GM21515 (cell line): ENCODE measurements around the gene CPB2.

Source experiments
- ATAC-seq: cut with Tn5 transposase; IDR thresholded peaks from one replicate; pipeline ENCODE4 v1.9.1; 2021; ENCODE audit not compliant: unreplicated experiment

CPB2 gene, protein sequence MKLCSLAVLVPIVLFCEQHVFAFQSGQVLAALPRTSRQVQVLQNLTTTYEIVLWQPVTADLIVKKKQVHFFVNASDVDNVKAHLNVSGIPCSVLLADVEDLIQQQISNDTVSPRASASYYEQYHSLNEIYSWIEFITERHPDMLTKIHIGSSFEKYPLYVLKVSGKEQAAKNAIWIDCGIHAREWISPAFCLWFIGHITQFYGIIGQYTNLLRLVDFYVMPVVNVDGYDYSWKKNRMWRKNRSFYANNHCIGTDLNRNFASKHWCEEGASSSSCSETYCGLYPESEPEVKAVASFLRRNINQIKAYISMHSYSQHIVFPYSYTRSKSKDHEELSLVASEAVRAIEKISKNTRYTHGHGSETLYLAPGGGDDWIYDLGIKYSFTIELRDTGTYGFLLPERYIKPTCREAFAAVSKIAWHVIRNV

DNA sequence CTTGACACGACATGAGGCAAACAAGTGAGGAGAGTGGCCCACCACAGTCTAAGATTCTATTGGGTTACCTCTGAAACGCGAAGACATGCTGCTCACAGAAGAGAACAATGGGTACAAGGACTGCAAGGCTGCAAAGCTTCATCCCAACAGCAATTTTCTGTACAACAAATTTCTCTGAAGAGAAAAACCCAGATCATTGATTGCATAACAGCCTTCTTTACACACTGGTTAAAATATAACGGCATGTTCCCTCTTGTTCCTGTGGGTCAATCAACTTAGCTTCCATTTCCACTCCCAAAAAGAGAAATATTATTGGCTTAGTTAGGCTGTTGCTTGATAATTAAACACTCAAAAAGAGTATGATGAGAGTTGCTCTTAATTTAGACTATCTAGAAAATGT is at the start of gene CPB2:
Gene CPB2, minus strand, starts transcription at position 166 of the 400 bp plus-strand sequence. Its CDS starts 24 bp downstream, at position 142.
- ATAC-seq, result no peak

DNA sequence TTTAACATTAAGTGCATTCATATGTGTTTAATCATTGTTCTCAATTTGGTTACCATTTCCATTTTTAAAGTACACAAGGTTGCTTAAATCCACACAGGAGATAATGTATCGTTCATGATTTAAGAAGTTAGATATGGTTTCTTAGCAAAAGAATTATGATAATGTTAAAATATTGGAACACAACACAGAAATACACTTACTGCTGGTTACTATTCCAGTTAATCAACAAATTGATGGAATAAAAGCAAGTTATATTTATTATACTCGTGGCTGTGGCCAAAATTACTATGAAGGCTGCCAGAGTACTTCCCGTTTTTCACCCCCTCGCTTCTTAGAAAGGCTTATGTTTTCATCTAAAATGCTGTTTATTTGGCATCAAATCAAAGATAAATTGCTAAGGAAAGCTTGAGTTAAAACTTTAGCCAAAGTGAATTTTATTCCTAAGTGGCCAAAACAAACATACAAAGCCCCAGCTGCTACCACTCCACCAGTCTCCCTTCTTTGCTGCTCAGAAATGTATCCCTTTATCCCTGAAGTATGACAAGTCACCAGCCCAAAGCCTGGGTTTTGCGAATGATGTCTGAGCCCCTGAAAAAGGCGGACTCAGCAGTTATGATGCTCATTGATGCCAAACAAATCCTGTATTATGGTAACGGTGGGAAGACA is 49.4 kb upstream of the CPB2 start:
- ATAC-seq, result no peak

DNA sequence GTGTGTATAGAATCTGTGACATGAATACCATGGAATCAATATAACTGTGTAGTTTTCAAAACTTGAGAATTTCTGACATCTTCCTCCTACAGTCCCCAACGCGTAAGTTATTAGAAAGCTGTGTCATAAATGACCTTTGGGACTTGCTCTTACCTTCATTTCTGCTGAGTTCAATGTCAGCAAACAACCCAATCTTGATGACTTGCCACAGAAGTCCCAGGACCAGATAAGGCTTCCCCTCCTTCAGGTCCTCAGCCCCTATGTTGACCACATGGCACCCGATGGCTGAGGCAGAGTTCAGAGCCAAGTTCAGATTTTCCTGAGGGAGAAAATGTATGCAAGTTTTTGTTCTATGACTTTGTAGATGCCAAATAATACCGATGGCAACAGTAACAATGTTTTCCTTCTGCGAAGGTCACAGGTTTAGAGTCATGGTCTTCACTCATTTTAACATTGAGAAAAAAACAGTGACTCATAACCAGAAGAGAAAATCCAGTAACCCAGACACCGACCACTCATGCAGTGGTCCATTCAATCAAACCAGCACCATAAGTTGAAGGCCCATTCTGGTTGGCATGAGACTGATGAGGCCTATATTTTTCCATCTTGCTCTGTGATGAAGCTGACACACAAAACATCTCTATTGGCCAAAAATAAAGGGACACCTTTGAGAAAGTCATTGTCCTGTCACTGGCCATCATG is 47.9 kb upstream of the CPB2 start:
- ATAC-seq, result no peak

DNA sequence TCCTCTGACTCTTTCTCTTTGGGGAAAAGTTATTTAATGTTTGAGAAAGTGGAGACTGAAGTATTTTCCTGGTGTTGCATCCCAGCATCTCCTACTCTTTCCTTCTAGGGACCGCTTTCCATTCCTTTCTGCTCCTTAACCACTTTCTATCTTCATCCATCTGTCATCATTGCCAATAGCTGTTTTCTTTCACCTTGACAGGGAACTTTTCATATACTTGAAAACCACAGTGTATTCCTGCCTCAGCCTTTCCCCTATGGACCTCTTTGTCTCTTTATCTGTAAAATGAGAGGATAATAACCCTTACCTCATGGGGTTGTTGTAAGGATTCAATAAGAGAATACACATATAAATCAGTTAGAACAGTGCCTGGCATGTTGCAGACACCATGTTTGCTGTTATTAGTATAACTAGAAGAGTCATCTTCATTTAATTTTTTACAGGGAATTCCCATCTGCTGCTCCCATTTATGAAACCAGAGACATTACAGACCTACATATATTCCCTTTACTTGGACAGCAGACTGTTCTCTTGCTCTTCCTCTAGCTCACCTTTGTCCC is 45.4 kb upstream of the CPB2 start:
- no peak for ATAC-seq

DNA sequence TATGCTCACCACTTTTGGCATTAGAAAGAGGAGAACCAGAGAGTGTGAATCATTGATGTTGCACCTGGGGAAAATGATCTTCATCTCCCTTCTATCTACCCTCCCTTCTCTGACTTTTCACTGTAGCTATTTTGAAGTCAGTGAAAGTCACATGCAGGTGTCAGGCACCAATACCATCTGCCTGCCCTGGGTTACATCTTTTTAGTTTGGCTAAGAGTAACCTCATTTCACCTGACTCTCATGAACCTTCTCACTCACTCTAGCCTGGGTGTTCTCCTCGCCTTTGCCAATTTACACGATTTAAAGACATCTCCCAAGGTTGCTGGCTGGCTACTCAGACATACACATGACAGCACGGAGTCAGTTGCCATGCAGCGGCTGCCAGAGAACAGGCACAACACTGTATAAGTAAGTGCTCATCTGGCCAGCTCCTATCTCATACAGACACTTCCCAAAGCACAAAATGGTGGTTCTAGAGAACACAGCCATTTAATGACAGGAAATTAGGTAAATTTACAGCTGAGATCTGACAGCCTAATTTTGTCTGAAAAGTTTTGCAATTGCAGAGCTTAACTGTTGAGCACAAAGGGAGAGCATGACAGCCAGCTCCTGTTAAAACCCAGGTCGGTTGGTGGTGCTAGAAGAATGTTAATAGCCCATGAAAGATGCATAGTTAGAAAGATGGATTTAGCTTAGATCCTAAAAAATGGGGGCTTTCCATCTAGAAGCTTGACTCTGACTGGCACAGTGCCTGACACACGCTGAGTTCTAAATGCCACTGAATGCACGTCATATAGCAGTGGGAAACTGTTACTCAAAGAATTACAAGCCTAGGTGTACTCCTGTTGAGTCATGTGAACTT is 44.7 kb upstream of the CPB2 start:
- no peak for ATAC-seq

DNA sequence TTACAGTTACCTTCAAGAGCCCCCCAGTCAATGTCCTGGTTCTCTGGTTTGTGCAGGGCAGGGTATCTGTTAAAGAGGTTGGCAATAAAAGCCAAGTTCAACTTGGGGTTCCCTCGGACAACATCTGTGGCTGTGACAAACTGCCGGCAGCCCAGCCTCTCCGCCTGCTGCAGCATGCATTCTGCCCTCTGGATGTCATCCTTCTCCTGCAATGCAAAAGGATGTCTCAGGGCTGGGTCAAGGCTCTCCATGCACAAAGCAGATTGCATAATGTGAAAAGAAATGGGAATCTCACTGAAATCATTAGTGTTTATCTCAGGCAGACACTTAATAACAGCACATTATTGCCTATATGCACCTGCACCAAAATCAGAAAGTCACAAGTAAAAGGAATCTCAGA is 42.1 kb upstream of the CPB2 start:
- ATAC-seq, result no peak

DNA sequence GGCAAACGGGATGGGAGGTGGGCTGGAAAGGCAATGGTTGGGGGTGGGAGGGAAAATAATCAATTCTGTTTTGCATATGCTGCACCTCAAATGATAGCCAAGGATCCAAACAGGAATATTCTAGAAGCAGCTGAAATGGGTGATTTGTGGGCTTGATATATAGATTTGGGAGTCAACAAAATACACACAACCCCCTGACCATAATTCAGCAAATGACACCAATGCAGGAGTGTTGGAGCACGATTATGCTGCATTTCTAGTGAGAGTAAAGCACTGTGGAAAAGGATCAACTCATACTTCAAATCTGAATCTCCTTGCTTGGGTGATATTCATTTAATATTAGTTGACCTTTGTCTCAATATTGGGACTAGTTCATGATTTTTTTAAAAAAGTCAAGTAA is 41.1 kb upstream of the CPB2 start:
- ATAC-seq, result no peak

DNA sequence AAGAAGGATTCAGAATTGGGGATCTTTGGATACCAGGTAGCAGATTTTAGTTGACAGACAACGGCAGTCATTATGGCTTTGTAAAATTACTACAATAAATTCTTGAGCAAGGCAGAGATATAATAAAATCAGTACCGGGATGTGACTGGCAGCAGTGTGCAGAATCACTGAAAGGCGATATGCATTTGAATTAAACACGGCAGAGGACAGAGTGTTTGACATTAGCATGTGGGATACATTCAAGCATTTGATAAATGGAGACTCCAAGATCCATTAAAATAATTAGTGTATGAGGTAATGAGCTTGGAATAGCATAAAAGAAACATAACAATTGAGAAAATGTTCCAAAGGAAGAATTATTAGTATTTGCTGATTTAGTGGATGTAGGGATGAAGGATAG is 40.3 kb upstream of the CPB2 start:
- no peak for ATAC-seq

DNA sequence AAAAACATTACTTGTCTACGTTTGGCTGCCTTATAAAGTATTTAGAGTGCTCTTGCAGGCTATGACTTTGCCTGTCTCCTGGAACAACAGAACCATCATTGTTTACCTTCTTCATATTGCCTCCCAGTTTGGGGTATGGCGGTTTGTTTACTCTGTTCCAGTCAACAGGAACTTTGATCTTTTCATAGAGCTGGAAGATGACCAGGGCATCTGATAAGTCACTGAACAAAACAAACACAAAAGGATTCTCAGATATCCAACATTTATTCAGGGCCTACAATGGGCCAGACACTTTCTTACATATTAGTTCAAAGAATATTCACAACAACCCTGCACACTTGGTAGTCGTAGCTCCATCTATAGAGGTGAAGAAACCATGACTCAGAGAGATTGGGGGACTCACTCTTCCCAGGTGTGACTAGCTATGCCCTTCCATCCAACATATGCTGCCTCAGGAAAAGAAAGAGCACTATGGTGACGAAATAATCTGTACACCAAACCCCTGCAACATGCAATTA is 38.4 kb upstream of the CPB2 start:
- no peak for ATAC-seq

DNA sequence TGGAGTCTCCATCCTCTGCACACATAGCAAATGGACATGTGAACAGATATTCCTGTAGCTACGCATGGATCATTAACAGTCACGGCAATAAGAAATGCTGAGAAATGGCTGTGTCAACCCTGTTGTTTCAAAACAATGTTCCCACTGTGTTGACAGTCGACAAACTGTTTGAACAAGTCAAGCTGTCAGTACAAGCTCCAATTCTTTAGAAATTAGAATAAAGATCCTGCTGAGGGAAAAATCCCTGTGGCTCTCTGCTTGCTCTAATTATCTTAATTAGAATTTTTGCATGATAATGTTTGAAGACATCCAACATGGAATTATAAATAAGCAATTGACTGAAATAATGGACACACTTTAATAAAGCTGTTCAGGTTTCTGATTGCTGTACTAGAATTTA is 37.9 kb upstream of the CPB2 start:
- ATAC-seq, result no peak

DNA sequence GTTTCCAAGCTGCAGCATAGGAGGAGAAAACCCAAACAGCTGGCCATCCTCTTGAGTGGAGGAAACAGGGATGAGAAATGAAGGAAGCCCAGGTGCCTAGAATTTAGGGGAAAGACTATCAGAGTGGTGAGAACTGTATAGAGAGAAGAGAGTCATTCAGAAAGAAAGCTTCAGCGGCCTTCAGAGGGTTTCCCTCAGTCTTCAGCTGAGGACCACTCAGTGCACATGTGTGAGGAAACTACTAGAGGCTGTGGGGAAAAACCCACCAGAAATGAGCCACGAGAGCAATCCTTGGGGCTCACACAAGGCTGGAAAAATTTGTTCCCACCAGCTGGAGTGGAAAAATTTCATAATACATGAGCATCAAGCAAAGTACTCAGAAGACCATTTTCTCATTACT is 35.2 kb upstream of the CPB2 start:
- ATAC-seq, result no peak

DNA sequence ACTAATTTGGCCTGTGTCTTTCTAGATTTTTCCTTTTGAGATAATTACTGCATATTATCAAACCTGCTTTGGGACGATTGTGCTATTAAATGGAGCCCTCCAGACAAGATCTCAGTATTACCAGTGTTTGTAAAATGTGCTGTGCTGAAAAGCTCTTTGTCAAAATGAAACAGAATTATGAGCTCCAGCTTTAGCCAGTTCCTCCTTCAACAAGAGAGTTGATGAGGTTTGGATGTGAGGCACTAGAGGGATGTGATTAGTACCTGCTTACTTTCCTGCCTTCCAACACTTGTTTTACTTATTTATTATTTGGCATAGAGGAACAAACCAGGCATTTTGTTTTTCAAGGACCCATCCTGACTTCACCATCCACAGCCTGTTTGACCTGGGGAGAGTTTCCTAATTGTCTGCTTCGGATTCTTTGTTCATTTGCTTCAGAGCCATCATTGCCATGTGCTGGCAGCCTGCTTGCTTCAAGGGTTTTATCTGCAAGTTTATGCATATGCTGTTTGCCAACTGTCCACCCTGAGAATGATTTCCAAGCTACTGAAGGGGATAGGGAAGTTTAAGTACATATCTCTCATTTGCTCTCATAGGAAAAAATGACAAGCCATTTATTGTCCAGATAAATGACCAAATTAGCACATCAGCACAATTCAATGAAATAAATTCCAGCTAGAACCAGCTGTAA is 32.9 kb upstream of the CPB2 start:
- ATAC-seq, result no peak

DNA sequence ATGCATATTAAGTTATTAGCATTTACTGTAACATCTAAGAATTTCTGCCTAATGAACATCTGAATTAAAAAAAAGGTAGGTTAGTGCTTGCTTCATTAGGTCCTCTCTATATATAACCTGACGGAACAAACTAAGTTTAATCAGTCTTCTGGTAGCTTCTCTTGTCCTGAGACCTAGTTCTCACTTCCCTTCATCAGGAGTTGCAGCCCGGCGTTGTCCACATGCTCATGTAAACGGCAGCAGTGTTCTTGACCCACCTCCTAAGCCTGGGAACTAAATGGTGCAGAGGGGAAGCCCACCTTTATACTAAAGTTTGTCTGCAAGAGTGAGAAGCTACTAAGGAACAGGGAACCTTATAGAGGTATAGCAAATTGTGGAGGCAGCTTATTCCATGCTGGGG is 31.9 kb upstream of the CPB2 start:
- ATAC-seq, result no peak

DNA sequence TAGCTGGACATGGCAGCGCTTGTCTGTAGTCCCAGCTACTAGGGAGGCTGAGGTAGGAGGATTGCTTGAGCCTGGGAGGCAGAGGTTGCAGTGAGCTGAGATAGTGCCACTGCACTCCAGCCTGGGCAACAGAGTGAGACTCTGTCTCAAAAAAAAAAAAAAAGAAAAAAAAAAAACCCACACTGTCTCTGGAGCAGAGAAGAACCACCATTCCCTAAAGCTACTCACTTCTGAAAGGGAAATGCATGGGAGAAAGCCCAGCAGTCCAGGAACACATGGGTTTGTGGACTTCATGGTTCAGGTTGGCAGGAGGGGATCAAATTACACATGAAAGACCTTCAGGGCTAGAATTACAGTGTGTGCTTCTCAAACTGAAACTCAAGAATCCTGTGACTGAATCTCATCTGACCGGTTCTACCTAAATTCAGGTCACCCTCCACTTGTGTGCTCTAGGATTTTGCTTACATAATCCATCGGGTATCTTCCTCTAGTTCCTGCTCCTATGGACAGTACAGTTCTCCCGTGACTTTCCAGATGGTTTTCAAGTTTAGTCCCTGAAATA is 30.2 kb upstream of the CPB2 start:
- no peak for ATAC-seq

DNA sequence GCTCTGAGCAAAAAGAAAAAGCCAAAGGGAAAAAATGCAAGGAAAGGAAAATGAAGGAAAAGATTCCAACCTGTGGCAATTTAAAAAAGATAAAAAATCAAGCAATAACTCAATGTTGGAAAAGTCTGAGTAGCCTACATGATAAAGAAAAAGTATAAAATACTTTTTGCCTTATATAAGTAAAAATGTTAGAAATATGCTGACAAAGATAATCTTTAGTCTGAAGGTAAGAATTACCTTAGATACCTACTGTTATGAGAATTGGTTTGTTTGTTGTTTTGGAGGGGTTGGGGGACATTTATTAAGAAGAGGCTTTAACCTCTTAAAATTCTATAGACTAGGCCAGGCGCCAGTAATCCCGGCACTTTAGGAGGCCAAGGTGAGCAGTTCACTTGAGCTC is 29.7 kb upstream of the CPB2 start:
- no peak for ATAC-seq

DNA sequence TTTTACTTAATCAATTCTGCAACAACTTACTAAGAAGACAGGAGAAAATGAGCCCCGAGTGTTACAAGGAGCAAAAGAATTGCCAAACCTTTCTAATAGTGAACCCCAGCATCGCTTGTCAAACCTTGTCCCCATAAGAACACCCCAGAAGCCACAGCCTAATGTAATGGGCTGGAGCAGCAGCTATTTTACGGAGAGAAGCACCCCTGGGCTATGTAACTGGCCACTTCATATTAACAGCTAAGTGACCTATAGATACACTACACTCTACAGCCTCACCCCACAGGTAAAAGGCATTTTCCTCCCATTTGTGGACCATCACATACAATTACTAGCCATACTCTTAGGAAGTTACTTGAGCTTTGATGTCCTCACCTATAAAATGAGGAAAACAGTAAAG is 27.3 kb upstream of the CPB2 start:
- no peak for ATAC-seq

DNA sequence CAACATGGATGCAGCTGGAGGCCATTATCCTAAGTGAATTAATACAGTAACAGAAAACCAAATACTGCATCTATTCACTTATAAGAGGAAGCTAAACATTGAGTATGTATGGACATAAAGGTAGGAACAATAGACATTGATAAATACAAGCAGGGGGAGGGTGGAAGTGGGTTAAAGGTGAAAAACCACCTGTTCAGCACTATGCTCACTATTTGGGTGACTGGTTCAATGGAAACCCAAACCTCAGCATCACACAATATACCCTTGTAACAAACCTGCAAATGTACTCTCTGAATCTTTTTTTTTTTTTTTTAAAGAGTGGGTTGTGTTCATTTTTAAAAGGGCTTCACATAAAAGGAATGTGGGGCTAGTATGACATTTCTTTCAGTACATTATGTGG is 26.9 kb upstream of the CPB2 start:
- no peak for ATAC-seq

DNA sequence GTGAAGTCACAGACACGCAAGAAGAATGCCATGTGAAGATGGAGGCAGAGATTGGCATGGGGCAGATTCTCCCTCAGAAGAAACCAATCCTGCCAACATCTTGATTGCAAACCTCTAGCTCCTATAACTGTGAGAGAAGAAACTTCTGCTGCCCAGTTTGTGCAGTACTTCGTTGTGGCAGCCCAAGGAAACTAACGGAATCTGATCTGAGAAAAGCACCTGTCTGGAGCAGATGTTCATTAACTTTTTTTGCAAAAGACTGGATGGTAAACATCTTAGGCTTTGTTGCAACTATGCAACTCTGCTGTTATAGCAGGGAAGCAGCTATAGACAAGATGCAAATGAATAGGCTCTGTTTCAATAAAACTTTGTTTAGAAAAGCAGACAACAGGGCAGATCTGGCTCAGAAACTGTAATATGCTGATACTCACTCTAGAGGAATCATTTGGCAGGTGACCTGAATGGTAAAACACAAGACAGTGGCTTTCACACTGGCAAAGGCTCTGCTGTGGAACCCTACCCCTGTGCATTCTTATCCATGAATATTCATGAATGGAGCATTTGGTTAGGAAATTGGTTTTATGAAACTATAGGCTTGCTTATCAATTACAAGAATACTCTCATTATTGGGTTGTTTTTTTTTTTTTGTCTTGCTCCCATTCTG is 25.3 kb upstream of the CPB2 start:
- ATAC-seq, result no peak

DNA sequence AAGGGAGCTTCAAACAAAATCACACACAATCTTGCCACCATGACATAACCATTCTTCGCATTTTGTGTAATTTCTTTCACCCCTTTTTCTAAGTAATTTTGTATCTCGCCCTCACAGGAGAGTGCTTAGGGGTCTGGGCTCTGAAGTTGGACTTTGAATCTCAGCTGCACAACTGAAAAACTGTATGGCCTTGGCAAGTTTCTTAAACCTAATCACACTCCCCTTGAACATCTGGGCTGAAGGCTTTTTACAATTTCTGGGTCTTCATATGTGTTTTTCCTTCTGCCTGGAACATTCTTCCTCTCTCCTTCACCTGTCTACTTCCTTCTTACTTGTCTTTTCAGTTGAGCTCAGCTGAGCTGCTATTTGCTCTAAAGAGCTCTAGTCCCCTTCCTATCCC is 24.3 kb upstream of the CPB2 start:
- no peak for ATAC-seq
